HG02759 (cell line): ENCODE data around the gene INTU.

Experiments
- ATAC-seq: cut with Tn5 transposase; IDR thresholded peaks from one replicate; pipeline ENCODE4 v1.9.1; 2021; ENCODE audit warnings: mild to moderate bottlenecking, moderate library complexity; ENCODE audit not compliant: unreplicated experiment

INTU gene

GRCh38 chr4:127737295-127737694, 104.5 kb downstream of the INTU start:
- no peak for ATAC-seq

- ATAC-seq = no peak
Measured at GRCh38 chr4:127741247-127741646, 108.5 kb downstream of the INTU start.

GRCh38 chr4:127747883-127748282, 115.1 kb downstream of the INTU start:
- no peak for ATAC-seq

- no peak for ATAC-seq
Measured at GRCh38 chr4:127748957-127749356, 116.2 kb downstream of the INTU start.

GRCh38 chr4:127756906-127757305, 124.1 kb downstream of the INTU start:
- ATAC-seq = no peak

GRCh38 chr4:127759228-127759820, 126.6 kb downstream of the INTU start:
- peak; percentile 84 for ATAC-seq

- peak; percentile 16 for ATAC-seq
Measured at GRCh38 chr4:127759893-127760292, 127.1 kb downstream of the INTU start.

GRCh38 chr4:127771535-127772275, 138.9 kb downstream of the INTU start:
- no peak for ATAC-seq

GRCh38 chr4:127772769-127773671, 140.3 kb downstream of the INTU start:
- no peak for ATAC-seq

GRCh38 chr4:127775843-127776242, 143.1 kb downstream of the INTU start:
- no peak for ATAC-seq
